Breast epithelium (tissue), 3 donors: ENCODE data around the gene MALAT1.

Experiments
- POLR2A ChIP-seq: fragments of 450-650 bp; IDR thresholded peaks from one replicate; pipeline ENCODE4 v1.6.1; 2016; ENCODE audit warnings: antibody characterized with exemption, mild to moderate bottlenecking, moderate library complexity
- POLR2AphosphoS5 ChIP-seq, 3 donors: sonication (generic); formaldehyde crosslinking; IDR thresholded peaks; one replicate each; pipeline ENCODE4 v1.6.1; 2017; ENCODE audit warnings: antibody characterized with exemption in 3 of 3
- TF ChIP-seq, protein P1 (sequence below), 3 donors: fragments of 450-650 bp; IDR thresholded peaks; one replicate each; pipeline ENCODE4 v1.5.1; 2016 to 2017; ENCODE audit warnings: antibody characterized with exemption in 3 of 3, mild to moderate bottlenecking in 3 of 3, moderate library complexity in 3 of 3

- TF ChIP-seq, protein P1, sequence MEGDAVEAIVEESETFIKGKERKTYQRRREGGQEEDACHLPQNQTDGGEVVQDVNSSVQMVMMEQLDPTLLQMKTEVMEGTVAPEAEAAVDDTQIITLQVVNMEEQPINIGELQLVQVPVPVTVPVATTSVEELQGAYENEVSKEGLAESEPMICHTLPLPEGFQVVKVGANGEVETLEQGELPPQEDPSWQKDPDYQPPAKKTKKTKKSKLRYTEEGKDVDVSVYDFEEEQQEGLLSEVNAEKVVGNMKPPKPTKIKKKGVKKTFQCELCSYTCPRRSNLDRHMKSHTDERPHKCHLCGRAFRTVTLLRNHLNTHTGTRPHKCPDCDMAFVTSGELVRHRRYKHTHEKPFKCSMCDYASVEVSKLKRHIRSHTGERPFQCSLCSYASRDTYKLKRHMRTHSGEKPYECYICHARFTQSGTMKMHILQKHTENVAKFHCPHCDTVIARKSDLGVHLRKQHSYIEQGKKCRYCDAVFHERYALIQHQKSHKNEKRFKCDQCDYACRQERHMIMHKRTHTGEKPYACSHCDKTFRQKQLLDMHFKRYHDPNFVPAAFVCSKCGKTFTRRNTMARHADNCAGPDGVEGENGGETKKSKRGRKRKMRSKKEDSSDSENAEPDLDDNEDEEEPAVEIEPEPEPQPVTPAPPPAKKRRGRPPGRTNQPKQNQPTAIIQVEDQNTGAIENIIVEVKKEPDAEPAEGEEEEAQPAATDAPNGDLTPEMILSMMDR (IDR thresholded peaks at IDR 0.05): peak; percentile 5 to 64 (median 55)
- TF ChIP-seq POLR2AphosphoS5 (IDR thresholded peaks at IDR 0.05): peak in 1 of 3 donors; percentile 62
- TF ChIP-seq POLR2A: no peak
Observed at GRCh38 chr11:65471447-65471891, 27.4 kb upstream of the MALAT1 start.
